ENCODE results near the gene PTPRQ. TPM values are rescaled to one million over a fixed set of nuclear protein-coding genes. Genes with fewer than 3 reads are reported as not detected.

PTPRQ gene
- total RNA-seq, 1 experiment from 2014 or later, result not detected

GRCh38 chr12:80648881-80649280, 204.8 kb downstream of the PTPRQ start:
- no peak overlapping the region for H3K4me3 ChIP-seq
- H3K9me2 ChIP-seq (ENCODE audit: insufficient read depth), result no peaks in the 10 kb centered on the region; the same call in 1 of the 2 replicates
- TF ChIP-seq EZH2 (IDR thresholded peaks at IDR 0.05; ENCODE audit: low read depth), result no peak
- H2AFZ ChIP-seq, result no peak overlapping the region
- no peaks in the 10 kb centered on the region for H3K27me3 ChIP-seq (ENCODE audit: insufficient read depth, low read depth)
- no peaks in the 10 kb centered on the region for H3K4me1 ChIP-seq (replicated peaks; ENCODE audit: insufficient read depth)
- POLR2A ChIA-PET (ENCODE audit: unreplicated experiment), result no interaction called here
- H3K79me2 ChIP-seq (ENCODE audit: low read depth), result no peaks in the 10 kb centered on the region
- H3K4me2 ChIP-seq, result no peak overlapping the region
- CTCF ChIA-PET, result no interaction called here
- DNase-seq, result no peak
- no peaks in the 10 kb centered on the region for H3K9me3 ChIP-seq (ENCODE audit: insufficient read depth, low read depth)
- BruUV-seq (replicated peaks), result no TSS peak
- H4K20me1 ChIP-seq (ENCODE audit: insufficient read depth), result no peaks in the 10 kb centered on the region
- intact Hi-C loops (cut with micrococcal nuclease; ENCODE audit: unreplicated experiment), result loop anchor here (10.0 kb wide), 1 partner anchor 154 kb away; no protein-coding TSS in a partner anchor
- H3K36me3 ChIP-seq (ENCODE audit: low read depth), result no peaks in the 10 kb centered on the region
- no peak overlapping the region for H3K27ac ChIP-seq
- H3F3A ChIP-seq (ENCODE audit: insufficient read depth, low read depth), result no peaks in the 10 kb centered on the region

GRCh38 chr12:80655751-80656150, 211.7 kb downstream of the PTPRQ start:
- Histone ChIP-seq H2AFZ (no peak overlapping the region), H3K9me2 (ENCODE audit: insufficient read depth) (no peaks in the 10 kb centered on the region), H3K27ac (no peak overlapping the region), H3K27me3 (ENCODE audit: insufficient read depth, low read depth) (no peaks in the 10 kb centered on the region), H3K79me2 (ENCODE audit: low read depth) (no peaks in the 10 kb centered on the region), H4K20me1 (ENCODE audit: insufficient read depth) (no peaks in the 10 kb centered on the region), H3F3A (ENCODE audit: insufficient read depth, low read depth) (no peaks in the 10 kb centered on the region; the same call in 1 of the 2 replicates), H3K9me3 (ENCODE audit: insufficient read depth, low read depth) (no peaks in the 10 kb centered on the region), H3K36me3 (ENCODE audit: low read depth) (no peaks in the 10 kb centered on the region), H3K4me1 (replicated peaks; ENCODE audit: insufficient read depth) (no peaks in the 10 kb centered on the region), H3K4me2 (no peak overlapping the region), H3K4me3 (no peak overlapping the region)
- CTCF ChIA-PET, result no interaction called here
- intact Hi-C loops (cut with micrococcal nuclease; ENCODE audit: unreplicated experiment), result no loop called here
- no peak for DNase-seq
- POLR2A ChIA-PET (ENCODE audit: unreplicated experiment), result interaction anchor here (0.6 kb wide), 1 partner anchor 18 kb away, joined by 4 read pairs; no protein-coding TSS in a partner anchor
- TF ChIP-seq EZH2 (IDR thresholded peaks at IDR 0.05; ENCODE audit: low read depth) (no peak), CTCF (conservative IDR thresholded peaks at IDR 0.05) (no peak)
- no TSS peak for BruUV-seq (replicated peaks)

GRCh38 chr12:80659512-80660063, 215.6 kb downstream of the PTPRQ start:
- BruUV-seq (replicated peaks), result no TSS peak
- no peak overlapping the region for H3K4me2 ChIP-seq
- H3K9me3 ChIP-seq (ENCODE audit: insufficient read depth, low read depth), result no peaks in the 10 kb centered on the region
- POLR2A ChIA-PET (ENCODE audit: unreplicated experiment), result interaction anchor here (0.6 kb wide), 1 partner anchor 703 kb away, joined by 3 read pairs; no protein-coding TSS in a partner anchor
- no peak overlapping the region for H3K27ac ChIP-seq
- peak overlapping the region; percentile 26; the same call in 1 of the 2 replicates for H2AFZ ChIP-seq
- no peaks in the 10 kb centered on the region for H3K36me3 ChIP-seq (ENCODE audit: low read depth)
- TF ChIP-seq CTCF (conservative IDR thresholded peaks at IDR 0.05) (no peak), EZH2 (IDR thresholded peaks at IDR 0.05; ENCODE audit: low read depth) (no peak)
- no peaks in the 10 kb centered on the region for H3K9me2 ChIP-seq (ENCODE audit: insufficient read depth)
- no peaks in the 10 kb centered on the region for H3K79me2 ChIP-seq (ENCODE audit: low read depth)
- intact Hi-C loops (cut with micrococcal nuclease; ENCODE audit: unreplicated experiment), result no loop called here
- no peaks in the 10 kb centered on the region; the same call in 1 of the 2 replicates for H3F3A ChIP-seq (ENCODE audit: insufficient read depth, low read depth)
- no peak overlapping the region for H3K4me3 ChIP-seq
- DNase-seq, result no peak
- CTCF ChIA-PET, result no interaction called here
- no peaks in the 10 kb centered on the region for H3K27me3 ChIP-seq (ENCODE audit: insufficient read depth, low read depth)
- H3K4me1 ChIP-seq (replicated peaks; ENCODE audit: insufficient read depth), result no peaks in the 10 kb centered on the region
- H4K20me1 ChIP-seq (ENCODE audit: insufficient read depth), result no peaks in the 10 kb centered on the region

- Histone ChIP-seq H3F3A (ENCODE audit: insufficient read depth, low read depth) (no peaks in the 10 kb centered on the region; the same call in 1 of the 2 replicates), H3K36me3 (ENCODE audit: low read depth) (no peaks in the 10 kb centered on the region), H3K4me3 (no peak overlapping the region), H3K27me3 (ENCODE audit: insufficient read depth, low read depth) (no peaks in the 10 kb centered on the region), H4K20me1 (ENCODE audit: insufficient read depth) (no peaks in the 10 kb centered on the region), H3K9me2 (ENCODE audit: insufficient read depth) (no peaks in the 10 kb centered on the region), H3K27ac (no peak overlapping the region), H3K4me2 (no peak overlapping the region), H3K79me2 (ENCODE audit: low read depth) (no peaks in the 10 kb centered on the region), H3K9me3 (ENCODE audit: insufficient read depth, low read depth) (no peaks in the 10 kb centered on the region), H2AFZ (no peak overlapping the region), H3K4me1 (replicated peaks; ENCODE audit: insufficient read depth) (no peaks in the 10 kb centered on the region)
- no peak for DNase-seq
- intact Hi-C loops (cut with micrococcal nuclease; ENCODE audit: unreplicated experiment), result no loop called here
- TF ChIP-seq EZH2 (IDR thresholded peaks at IDR 0.05; ENCODE audit: low read depth), result no peak
- TF ChIP-seq CTCF (conservative IDR thresholded peaks at IDR 0.05), result no peak
- BruUV-seq (replicated peaks), result no TSS peak
- POLR2A ChIA-PET (ENCODE audit: unreplicated experiment), result no interaction called here
- CTCF ChIA-PET, result no interaction called here
Measured at GRCh38 chr12:80662586-80662985, 218.6 kb downstream of the PTPRQ start.

Measured in PC-9 (cell line).